HUES48 (cell line): Measurements from ENCODE around the gene FAM170A.

Source experiments
- H3K27ac ChIP-seq: one replicate; pipeline ENCODE4 v1.7.0; 2013; ENCODE audit warnings: low read depth, low read length, inconsistent platforms
- H3K27me3 ChIP-seq: 2 replicates; pipeline ENCODE4 v1.6.1; 2013; ENCODE audit warnings: mild to moderate bottlenecking, low read length; ENCODE audit not compliant: control insufficient read depth, insufficient read depth
- H3K36me3 ChIP-seq: 2 replicates; pipeline ENCODE4 v1.6.1; 2013; ENCODE audit warnings: low read length; ENCODE audit not compliant: control insufficient read depth, insufficient read depth
- H3K4me1 ChIP-seq: 2 replicates; pipeline ENCODE4 v1.6.1; 2013; ENCODE audit warnings: mild to moderate bottlenecking, low read length; ENCODE audit not compliant: control insufficient read depth, insufficient read depth
- H3K4me3 ChIP-seq: 2 replicates; pipeline ENCODE4 v1.5.1; 2013; ENCODE audit warnings: mild to moderate bottlenecking, low read depth, low read length
- H3K9ac ChIP-seq: 2 replicates; pipeline ENCODE4 v1.6.1; 2013; ENCODE audit warnings: mild to moderate bottlenecking, low read depth, low read length, moderate library complexity
- H3K9me3 ChIP-seq: 2 replicates; pipeline ENCODE4 v1.6.1; 2013; ENCODE audit warnings: low read length; ENCODE audit not compliant: control insufficient read depth, insufficient read depth

FAM170A gene

GRCh38 chr5:119629339-119629738 is at the start of gene FAM170A:
TSS of gene FAM170A (plus strand) at chr5:119629558. CDS start at chr5:119629769, 211 bp downstream.
- H3K27me3 ChIP-seq = no peaks in the 10 kb centered on the region
- no peaks in the 10 kb centered on the region for H3K4me1 ChIP-seq
- no peaks in the 10 kb centered on the region for H3K9me3 ChIP-seq
- no peaks in the 10 kb centered on the region for H3K36me3 ChIP-seq
- no peak within 1 kb of the TSS for H3K4me3 ChIP-seq
- H3K27ac ChIP-seq = no peak within 1 kb of the TSS
- H3K9ac ChIP-seq = no peak within 1 kb of the TSS

GRCh38 chr5:119582987-119583386 is 46.4 kb upstream of the FAM170A start:
- Histone ChIP-seq H3K27me3 (no peaks in the 10 kb centered on the region), H3K9me3 (no peaks in the 10 kb centered on the region), H3K27ac (peak overlapping the region; percentile 8), H3K4me1 (peaks cover 12% of the 10 kb centered on the region), H3K4me3 (no peak overlapping the region), H3K9ac (no peak overlapping the region), H3K36me3 (no peaks in the 10 kb centered on the region)

- Histone ChIP-seq H3K4me1 (peaks cover 12% of the 10 kb centered on the region), H3K9ac (no peak overlapping the region)
Measured at GRCh38 chr5:119583684-119584083, 45.7 kb upstream of the FAM170A start.

GRCh38 chr5:119596046-119596445 is 33.3 kb upstream of the FAM170A start:
- H3K27ac ChIP-seq = no peak overlapping the region

More at GRCh38 chr5:119583684-119584083, 45.7 kb upstream of the FAM170A start:
- no peaks in the 10 kb centered on the region for H3K27me3 ChIP-seq
- H3K4me3 ChIP-seq = no peak overlapping the region
- H3K36me3 ChIP-seq = no peaks in the 10 kb centered on the region
- H3K9me3 ChIP-seq = no peaks in the 10 kb centered on the region
- H3K27ac ChIP-seq = no peak overlapping the region

GRCh38 chr5:119597728-119598298 is 31.5 kb upstream of the FAM170A start:
- H3K4me3 ChIP-seq = no peak overlapping the region
- no peaks in the 10 kb centered on the region for H3K27me3 ChIP-seq
- H3K27ac ChIP-seq = no peak overlapping the region
- no peaks in the 10 kb centered on the region for H3K36me3 ChIP-seq
- peaks cover 9% of the 10 kb centered on the region for H3K9me3 ChIP-seq
- no peaks in the 10 kb centered on the region for H3K4me1 ChIP-seq
- H3K9ac ChIP-seq = no peak overlapping the region

More at GRCh38 chr5:119596046-119596445, 33.3 kb upstream of the FAM170A start:
- Histone ChIP-seq H3K9me3 (peaks cover 9% of the 10 kb centered on the region), H3K36me3 (no peaks in the 10 kb centered on the region), H3K27me3 (no peaks in the 10 kb centered on the region), H3K4me3 (no peak overlapping the region), H3K9ac (no peak overlapping the region), H3K4me1 (no peaks in the 10 kb centered on the region)

- Histone ChIP-seq H3K27ac (no peak overlapping the region), H3K9me3 (no peaks in the 10 kb centered on the region), H3K27me3 (no peaks in the 10 kb centered on the region), H3K9ac (no peak overlapping the region), H3K4me1 (peaks cover 16% of the 10 kb centered on the region), H3K4me3 (no peak overlapping the region), H3K36me3 (no peaks in the 10 kb centered on the region)
Measured at GRCh38 chr5:119613937-119614336, 15.4 kb upstream of the FAM170A start.

GRCh38 chr5:119614838-119615237 is 14.5 kb upstream of the FAM170A start:
- no peak overlapping the region for H3K9ac ChIP-seq
- H3K27me3 ChIP-seq = no peaks in the 10 kb centered on the region
- H3K36me3 ChIP-seq = no peaks in the 10 kb centered on the region
- H3K4me3 ChIP-seq = no peak overlapping the region
- no peaks in the 10 kb centered on the region for H3K9me3 ChIP-seq
- peaks cover 8% of the 10 kb centered on the region for H3K4me1 ChIP-seq
- H3K27ac ChIP-seq = no peak overlapping the region

- Histone ChIP-seq H3K4me3 (no peak overlapping the region), H3K27me3 (no peaks in the 10 kb centered on the region), H3K9ac (no peak overlapping the region), H3K4me1 (no peaks in the 10 kb centered on the region), H3K9me3 (no peaks in the 10 kb centered on the region), H3K36me3 (no peaks in the 10 kb centered on the region), H3K27ac (no peak overlapping the region)
Measured at GRCh38 chr5:119626086-119626485, 3.3 kb upstream of the FAM170A start.

- H3K27ac ChIP-seq = no peak overlapping the region
- no peak overlapping the region for H3K4me3 ChIP-seq
- H3K4me1 ChIP-seq = no peaks in the 10 kb centered on the region
- H3K36me3 ChIP-seq = no peaks in the 10 kb centered on the region
- no peaks in the 10 kb centered on the region for H3K9me3 ChIP-seq
- H3K9ac ChIP-seq = no peak overlapping the region
- H3K27me3 ChIP-seq = no peaks in the 10 kb centered on the region
Measured at GRCh38 chr5:119630752-119631440, 1.5 kb downstream of the FAM170A start.

GRCh38 chr5:119631660-119632059 is 2.3 kb downstream of the FAM170A start:
- Histone ChIP-seq H3K4me3 (no peak overlapping the region), H3K27ac (no peak overlapping the region), H3K36me3 (no peaks in the 10 kb centered on the region), H3K4me1 (no peaks in the 10 kb centered on the region), H3K9ac (no peak overlapping the region), H3K27me3 (no peaks in the 10 kb centered on the region), H3K9me3 (no peaks in the 10 kb centered on the region)

GRCh38 chr5:119651486-119651885 is 22.1 kb downstream of the FAM170A start:
- Histone ChIP-seq H3K4me3 (no peak overlapping the region), H3K9ac (no peak overlapping the region), H3K27ac (no peak overlapping the region), H3K36me3 (no peaks in the 10 kb centered on the region), H3K4me1 (no peaks in the 10 kb centered on the region), H3K27me3 (no peaks in the 10 kb centered on the region), H3K9me3 (no peaks in the 10 kb centered on the region)
